BLaER1 (cell line): ENCODE results near the gene KIRREL1.

Experiments used
- H3K27ac ChIP-seq: shearing (Covaris generic); formaldehyde crosslinking; 2 replicates; pipeline ENCODE4 v1.8.1; 2022
- H3K27me3 ChIP-seq: shearing (Covaris generic); formaldehyde crosslinking; 2 replicates; pipeline ENCODE4 v1.8.1; 2022
- H3K36me3 ChIP-seq: shearing (Covaris generic); formaldehyde crosslinking; 2 replicates; pipeline ENCODE4 v1.8.1; 2022
- H3K4me1 ChIP-seq: shearing (Covaris generic); formaldehyde crosslinking; 2 replicates; pipeline ENCODE4 v1.8.1; 2022
- H3K4me2 ChIP-seq: shearing (Covaris generic); formaldehyde crosslinking; 2 replicates; pipeline ENCODE4 v1.8.1; 2022
- H3K4me3 ChIP-seq: shearing (Covaris generic); formaldehyde crosslinking; 2 replicates; pipeline ENCODE4 v1.8.1; 2022
- H3K9ac ChIP-seq: shearing (Covaris generic); formaldehyde crosslinking; 2 replicates; pipeline ENCODE4 v1.8.1; 2022
- H3K9me3 ChIP-seq: shearing (Covaris generic); formaldehyde crosslinking; 2 replicates; pipeline ENCODE4 v1.8.1; 2022
- H4K20me1 ChIP-seq: shearing (Covaris generic); formaldehyde crosslinking; 2 replicates; pipeline ENCODE4 v1.8.1; 2022
- Cebpa-rat ChIP-seq: shearing (Covaris generic); IDR thresholded peaks from 2 replicates; pipeline ENCODE4 v1.8.1; 2022

KIRREL1 gene

DNA sequence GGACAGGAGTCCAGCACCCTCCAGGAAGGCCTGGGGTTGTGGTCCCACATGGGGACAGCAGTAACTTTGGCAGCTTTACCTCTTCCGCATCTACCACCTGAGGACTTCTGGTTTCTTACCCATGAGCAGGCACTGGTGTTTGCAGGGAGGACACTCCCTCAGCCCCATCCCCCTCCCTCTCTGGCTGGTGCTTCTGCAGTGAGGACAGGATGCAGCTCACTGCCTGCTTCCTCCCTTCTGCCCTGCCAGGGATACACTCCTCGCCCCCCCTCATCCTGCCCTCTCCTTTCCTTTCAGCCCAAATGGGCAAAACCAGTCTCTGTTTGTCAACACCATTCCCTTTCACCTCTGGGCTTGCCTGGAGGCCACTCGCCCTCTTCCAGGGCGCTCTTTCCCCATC, 62.4 kb downstream of the KIRREL1 start:
- H3K4me2 ChIP-seq = peak overlapping the region; percentile 51
- H3K9ac ChIP-seq = no peak overlapping the region

DNA sequence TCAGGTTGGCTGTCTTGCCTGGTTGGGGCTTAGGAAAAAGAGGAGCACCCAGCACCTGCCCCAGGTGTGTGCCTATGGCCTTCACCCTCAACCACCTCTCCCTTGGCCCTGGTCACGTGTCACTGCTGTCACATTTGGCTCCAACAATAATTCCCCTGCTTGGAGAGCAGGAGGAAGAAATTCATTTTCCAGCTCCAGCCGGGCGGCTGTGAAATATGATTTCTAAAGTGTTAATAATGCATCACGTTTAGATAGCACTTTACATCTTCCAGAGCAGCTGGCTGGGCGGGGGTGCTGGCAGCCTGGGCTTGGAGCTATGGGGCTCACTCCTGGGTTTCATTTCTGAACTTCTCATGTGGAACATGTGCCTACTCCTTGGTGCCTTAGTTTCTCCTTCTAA, 63.1 kb downstream of the KIRREL1 start:
- H3K9me3 ChIP-seq = no peaks in the 10 kb centered on the region
- no peaks in the 10 kb centered on the region for H3K27me3 ChIP-seq
- no peak overlapping the region for H3K4me3 ChIP-seq
- peaks cover 5% of the 10 kb centered on the region; the same call in 1 of the 2 replicates for H3K36me3 ChIP-seq
- no peak overlapping the region for H3K9ac ChIP-seq
- peaks cover 17% of the 10 kb centered on the region for H3K4me1 ChIP-seq
- H3K27ac ChIP-seq = no peak overlapping the region
- TF ChIP-seq Cebpa-rat = no peak
- peaks cover 32% of the 10 kb centered on the region for H4K20me1 ChIP-seq
- H3K4me2 ChIP-seq = peak overlapping the region; percentile 51; the same call in 1 of the 2 replicates

More for the DNA sequence above, 62.4 kb downstream of the KIRREL1 start:
- no peaks in the 10 kb centered on the region for H3K27me3 ChIP-seq
- H3K36me3 ChIP-seq = peaks cover 8% of the 10 kb centered on the region; the same call in 1 of the 2 replicates
- H3K4me3 ChIP-seq = no peak overlapping the region
- H4K20me1 ChIP-seq = peaks cover 30% of the 10 kb centered on the region
- peaks cover 17% of the 10 kb centered on the region for H3K4me1 ChIP-seq
- H3K9me3 ChIP-seq = no peaks in the 10 kb centered on the region
- TF ChIP-seq Cebpa-rat = no peak
- H3K27ac ChIP-seq = no peak overlapping the region

DNA sequence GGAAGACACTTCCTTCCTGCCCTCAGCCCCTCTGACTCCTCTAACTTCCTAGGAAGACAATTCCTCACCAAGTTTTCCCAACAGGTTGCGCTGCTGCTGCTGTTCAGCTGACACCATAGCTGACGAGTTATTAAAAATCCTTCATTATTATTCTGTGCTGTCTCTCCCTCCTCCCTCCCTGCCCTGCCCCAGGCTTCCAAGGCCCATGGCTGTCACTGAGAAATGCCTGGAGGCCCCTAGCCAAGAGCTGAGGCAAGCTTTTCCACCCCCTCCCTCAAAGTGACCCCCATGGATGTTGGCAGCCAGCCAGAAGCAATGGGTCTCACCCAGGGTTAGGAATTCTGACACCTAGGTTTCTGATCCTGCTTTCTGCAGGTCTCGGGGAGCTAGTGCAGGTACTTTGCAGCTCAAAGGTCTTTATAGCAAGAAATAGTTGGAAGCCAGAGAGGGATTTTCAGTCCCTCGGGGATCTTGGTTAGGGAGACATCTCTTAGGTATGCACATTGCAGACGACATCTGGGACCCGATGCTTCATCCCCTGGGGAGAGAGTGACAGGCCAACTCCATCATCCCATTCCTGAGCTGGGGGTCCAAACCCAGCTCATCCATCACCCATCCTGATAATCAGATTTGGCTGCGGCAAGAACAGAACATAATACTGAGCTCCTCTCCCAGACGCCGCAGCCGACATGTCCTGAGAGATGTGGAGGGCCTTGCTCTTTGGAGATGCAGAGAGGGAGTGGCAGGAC, 65.0 kb downstream of the KIRREL1 start:
- H3K4me2 ChIP-seq = no peak overlapping the region
- H3K27ac ChIP-seq = no peak overlapping the region

GRCh38 chr1:158059984-158060383, 66.5 kb downstream of the KIRREL1 start:
- Histone ChIP-seq H3K36me3 (peaks cover 12% of the 10 kb centered on the region; the same call in 1 of the 2 replicates), H3K27ac (no peak overlapping the region), H3K27me3 (no peaks in the 10 kb centered on the region), H3K4me3 (no peak overlapping the region), H3K9ac (no peak overlapping the region), H4K20me1 (peaks cover 43% of the 10 kb centered on the region), H3K4me2 (no peak overlapping the region), H3K9me3 (no peaks in the 10 kb centered on the region), H3K4me1 (peaks cover 15% of the 10 kb centered on the region)
- no peak for TF ChIP-seq Cebpa-rat

More for the DNA sequence above, 65.0 kb downstream of the KIRREL1 start:
- Histone ChIP-seq H3K36me3 (peaks cover 10% of the 10 kb centered on the region; the same call in 1 of the 2 replicates), H3K9me3 (no peaks in the 10 kb centered on the region), H3K4me1 (peaks cover 17% of the 10 kb centered on the region), H3K4me3 (no peak overlapping the region), H4K20me1 (peaks cover 43% of the 10 kb centered on the region), H3K9ac (no peak overlapping the region), H3K27me3 (no peaks in the 10 kb centered on the region)
- TF ChIP-seq Cebpa-rat = no peak

GRCh38 chr1:158062174-158062573, 68.7 kb downstream of the KIRREL1 start:
- Histone ChIP-seq H3K27me3 (no peaks in the 10 kb centered on the region), H3K4me3 (no peak overlapping the region), H3K36me3 (peaks cover 9% of the 10 kb centered on the region; the same call in 1 of the 2 replicates), H3K9ac (no peak overlapping the region), H4K20me1 (peaks cover 52% of the 10 kb centered on the region), H3K9me3 (no peaks in the 10 kb centered on the region), H3K27ac (no peak overlapping the region), H3K4me2 (no peak overlapping the region), H3K4me1 (no peaks in the 10 kb centered on the region)
- no peak for TF ChIP-seq Cebpa-rat

DNA sequence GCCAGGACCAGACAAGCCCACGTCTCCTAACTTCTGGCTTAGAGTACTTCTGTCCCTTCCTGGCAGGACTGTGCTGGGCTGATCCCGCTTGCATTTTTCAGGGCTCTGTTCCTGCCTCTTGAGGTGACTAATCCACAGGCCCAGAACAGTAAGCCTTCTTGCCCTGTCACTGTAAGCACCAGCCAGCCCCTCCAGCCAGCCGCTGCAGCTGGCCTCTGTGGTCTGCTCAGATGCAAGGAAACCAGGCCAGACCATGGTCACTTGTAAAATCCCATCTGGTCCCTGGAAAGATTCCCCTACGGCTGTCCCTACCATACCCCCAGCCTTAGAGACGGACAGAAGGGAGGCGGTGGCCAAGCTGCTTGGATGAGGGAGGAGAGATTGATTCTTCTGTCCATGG, 74.2 kb downstream of the KIRREL1 start:
- H3K36me3 ChIP-seq = peaks cover 9% of the 10 kb centered on the region; the same call in 1 of the 2 replicates
- H3K4me3 ChIP-seq = no peak overlapping the region
- TF ChIP-seq Cebpa-rat = no peak
- H3K27me3 ChIP-seq = no peaks in the 10 kb centered on the region
- peaks cover 7% of the 10 kb centered on the region; the same call in 1 of the 2 replicates for H3K4me1 ChIP-seq
- H3K27ac ChIP-seq = no peak overlapping the region
- no peak overlapping the region for H3K9ac ChIP-seq
- H3K9me3 ChIP-seq = no peaks in the 10 kb centered on the region
- H4K20me1 ChIP-seq = peaks cover 29% of the 10 kb centered on the region
- no peak overlapping the region for H3K4me2 ChIP-seq

DNA sequence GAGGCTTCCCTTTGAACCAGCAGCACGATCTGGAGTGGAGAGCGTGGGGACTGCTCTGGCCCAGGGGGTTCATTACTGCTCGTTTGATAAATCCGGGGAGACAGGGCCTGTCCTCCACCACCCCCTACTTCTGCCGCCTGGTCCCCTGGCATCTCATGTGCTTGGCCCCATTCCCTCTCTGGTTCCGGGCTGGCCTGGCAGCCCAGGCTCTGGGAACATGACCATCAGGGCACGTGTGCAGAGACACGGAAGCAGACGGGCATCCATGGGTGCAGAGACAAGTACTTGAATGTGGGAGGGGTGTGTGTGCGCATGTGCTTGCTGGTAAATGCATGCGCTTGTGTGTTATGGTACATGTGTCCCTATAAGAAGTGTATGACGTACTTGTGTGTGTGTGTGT, 75.5 kb downstream of the KIRREL1 start:
- Histone ChIP-seq H3K27ac (no peak overlapping the region), H3K4me3 (no peak overlapping the region), H3K4me2 (no peak overlapping the region), H3K9me3 (no peaks in the 10 kb centered on the region), H3K4me1 (peaks cover 7% of the 10 kb centered on the region; the same call in 1 of the 2 replicates), H4K20me1 (peaks cover 28% of the 10 kb centered on the region), H3K27me3 (no peaks in the 10 kb centered on the region), H3K9ac (no peak overlapping the region), H3K36me3 (0 out of 2 replicates have a peak, but pooled peaks cover 4% of the 10 kb centered on the region)
- TF ChIP-seq Cebpa-rat = no peak

- H3K4me3 ChIP-seq = no peak overlapping the region
- H3K9ac ChIP-seq = no peak overlapping the region
- no peaks in the 10 kb centered on the region for H3K27me3 ChIP-seq
- H3K36me3 ChIP-seq = 0 out of 2 replicates have a peak, but pooled peaks cover 6% of the 10 kb centered on the region
- H3K27ac ChIP-seq = no peak overlapping the region
- TF ChIP-seq Cebpa-rat = no peak
- no peak overlapping the region for H3K4me2 ChIP-seq
- H3K4me1 ChIP-seq = peaks cover 9% of the 10 kb centered on the region
- no peaks in the 10 kb centered on the region for H3K9me3 ChIP-seq
- H4K20me1 ChIP-seq = peaks cover 34% of the 10 kb centered on the region
These were observed 77.7 kb downstream of the KIRREL1 start for GRCh38 chr1:158071138-158071537.

DNA sequence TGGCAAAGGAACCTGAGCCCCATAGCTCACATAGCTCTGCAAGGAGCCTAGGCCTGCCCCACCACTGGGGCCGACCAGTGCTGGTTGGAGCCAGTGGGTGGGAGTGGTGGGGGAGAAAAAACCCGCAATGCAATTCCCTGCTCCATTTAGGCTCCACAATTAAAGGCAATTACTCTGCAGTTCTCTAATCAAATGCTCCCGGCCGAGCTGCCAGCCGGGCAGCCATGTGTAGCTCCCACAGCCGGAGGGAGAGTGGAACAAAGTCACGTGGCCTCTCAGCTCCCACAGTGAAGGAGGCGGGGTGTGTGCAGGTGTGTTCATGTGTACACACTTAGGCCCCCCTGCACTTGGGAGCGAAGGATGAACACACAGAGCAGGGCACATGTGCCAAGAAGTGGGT, 81.6 kb downstream of the KIRREL1 start:
- Histone ChIP-seq H3K36me3 (peaks cover 16% of the 10 kb centered on the region), H4K20me1 (peaks cover 32% of the 10 kb centered on the region; the same call in 1 of the 2 replicates), H3K4me1 (peaks cover 34% of the 10 kb centered on the region), H3K9me3 (no peaks in the 10 kb centered on the region), H3K4me2 (no peak overlapping the region), H3K27ac (no peak overlapping the region), H3K9ac (no peak overlapping the region), H3K4me3 (no peak overlapping the region), H3K27me3 (no peaks in the 10 kb centered on the region)
- TF ChIP-seq Cebpa-rat = no peak

GRCh38 chr1:158076441-158076840, 83.0 kb downstream of the KIRREL1 start:
- H3K36me3 ChIP-seq = peaks cover 23% of the 10 kb centered on the region
- H3K27me3 ChIP-seq = no peaks in the 10 kb centered on the region
- H3K9me3 ChIP-seq = no peaks in the 10 kb centered on the region
- no peak overlapping the region for H3K9ac ChIP-seq
- peaks cover 25% of the 10 kb centered on the region; the same call in 1 of the 2 replicates for H4K20me1 ChIP-seq
- H3K4me1 ChIP-seq = peaks cover 34% of the 10 kb centered on the region
- no peak for TF ChIP-seq Cebpa-rat
- peak overlapping the region; percentile 48 for H3K4me2 ChIP-seq
- H3K27ac ChIP-seq = no peak overlapping the region
- H3K4me3 ChIP-seq = no peak overlapping the region
